SU-DHL-6 (cell line): ENCODE data around the gene HNRNPH3.
"Not testable (repeated sequence)": the region's sequence is repeated elsewhere in the genome, so short reads cannot be mapped to it uniquely, and the experiment has no call there.

Experiments
- H2AFZ ChIP-seq: fragments of 200-600 bp; sonication (generic); 2 replicates; pipeline ENCODE4 v1.6.1; 2014; ENCODE audit warnings: low read depth, mild to moderate bottlenecking, moderate library complexity, mixed read lengths, antibody characterized with exemption, low read length; ENCODE audit not compliant: severe bottlenecking
- H3F3A ChIP-seq: fragments of 200-600 bp; shearing (Covaris generic); 2 replicates; pipeline ENCODE4 v1.6.0; 2016; ENCODE audit warnings: antibody characterized with exemption, mild to moderate bottlenecking; ENCODE audit not compliant: insufficient read depth
- H3K27ac ChIP-seq: fragments of 200-600 bp; sonication (generic); 2 replicates; pipeline ENCODE4 v1.5.1; 2016; ENCODE audit warnings: low read depth, mild to moderate bottlenecking, low read length, moderate library complexity, mixed read lengths
- H3K27me3 ChIP-seq: fragments of 200-600 bp; sonication (generic), shearing (Covaris generic); 2 replicates; pipeline ENCODE4 v1.6.0; 2014; ENCODE audit warnings: mild to moderate bottlenecking, low read length
- H3K36me3 ChIP-seq: fragments of 200-600 bp; sonication (generic); 2 replicates; pipeline ENCODE4 v1.6.1; 2014; ENCODE audit warnings: mild to moderate bottlenecking, low read length, mixed read lengths
- H3K4me2 ChIP-seq: fragments of 300-600, 200-600 bp; shearing (Covaris generic), sonication (generic); 2 replicates; pipeline ENCODE4 v1.6.0; 2014; ENCODE audit warnings: low read length, low read depth, mild to moderate bottlenecking; ENCODE audit not compliant: poor library complexity, severe bottlenecking
- H3K4me3 ChIP-seq: fragments of 200-600 bp; sonication (generic); 2 replicates; pipeline ENCODE4 v1.5.1; 2014; ENCODE audit warnings: antibody characterized with exemption, low read length, mild to moderate bottlenecking, mixed read lengths; ENCODE audit not compliant: insufficient read depth, poor library complexity, severe bottlenecking
- H3K79me2 ChIP-seq: fragments of 200-600 bp; sonication (generic); 2 replicates; pipeline ENCODE4 v1.6.1; 2014; ENCODE audit warnings: mild to moderate bottlenecking, low read length, moderate library complexity; ENCODE audit not compliant: insufficient read depth
- H3K9ac ChIP-seq: fragments of 200-600 bp; sonication (generic); 2 replicates; pipeline ENCODE4 v1.7.0; 2014; ENCODE audit warnings: mild to moderate bottlenecking, low read length
- H3K9me2 ChIP-seq: fragments of 200-600 bp; sonication (generic); replicated peaks from 2 replicates; pipeline ENCODE4 v1.6.1; 2014; ENCODE audit warnings: low read length; ENCODE audit not compliant: insufficient read depth
- H3K9me3 ChIP-seq: fragments of 200-600 bp; sonication (generic); 2 replicates; pipeline ENCODE4 v1.6.1; 2014; ENCODE audit warnings: low read length, mixed read lengths; ENCODE audit not compliant: insufficient read depth
- H4K20me1 ChIP-seq: fragments of 200-600 bp; sonication (generic); 2 replicates; pipeline ENCODE4 v1.6.1; 2014; ENCODE audit warnings: low read depth, mild to moderate bottlenecking, antibody characterized with exemption, low read length, moderate library complexity, mixed read lengths
- CTCF ChIP-seq: fragments of 200-600 bp; sonication (generic); IDR thresholded peaks from one replicate; pipeline ENCODE4 v1.5.1; 2017; ENCODE audit warnings: antibody characterized with exemption, mild to moderate bottlenecking, low read length, moderate library complexity; ENCODE audit not compliant: insufficient read depth, poor library complexity, severe bottlenecking
- EZH2phosphoT487 ChIP-seq: fragments of 200-600 bp; sonication (generic), shearing (Covaris generic); conservative IDR thresholded peaks from 2 replicates; pipeline ENCODE4 v1.6.1; 2018; ENCODE audit warnings: mild to moderate bottlenecking, antibody characterized with exemption, low read length, moderate library complexity, mixed read lengths

The HNRNPH3 gene

GRCh38 chr10:68315582-68315981 lies 16.3 kb upstream of the HNRNPH3 start:
- H3K27ac ChIP-seq, result no peak overlapping the region
- no peaks in the 10 kb centered on the region for H3F3A ChIP-seq
- no peaks in the 10 kb centered on the region for H3K27me3 ChIP-seq
- no peak overlapping the region for H3K9ac ChIP-seq
- H4K20me1 ChIP-seq, result no peaks in the 10 kb centered on the region
- H2AFZ ChIP-seq, result no peak overlapping the region
- H3K4me2 ChIP-seq, result no peak overlapping the region
- H3K4me3 ChIP-seq, result peak overlapping the region; percentile 8
- no peaks in the 10 kb centered on the region for H3K9me2 ChIP-seq
- no peak for TF ChIP-seq CTCF
- no peak for TF ChIP-seq EZH2phosphoT487
- peaks cover 13% of the 10 kb centered on the region; the same call in 1 of the 2 replicates for H3K9me3 ChIP-seq
- H3K36me3 ChIP-seq, result peaks cover 9% of the 10 kb centered on the region
- no peaks in the 10 kb centered on the region for H3K79me2 ChIP-seq

- Histone ChIP-seq H3K4me2 (no peak overlapping the region), H3F3A (no peaks in the 10 kb centered on the region), H3K79me2 (no peaks in the 10 kb centered on the region), H3K27ac (no peak overlapping the region), H3K4me3 (no peak overlapping the region), H2AFZ (no peak overlapping the region), H3K27me3 (no peaks in the 10 kb centered on the region), H3K36me3 (peaks cover 9% of the 10 kb centered on the region), H3K9ac (no peak overlapping the region), H4K20me1 (no peaks in the 10 kb centered on the region), H3K9me2 (no peaks in the 10 kb centered on the region), H3K9me3 (peaks cover 13% of the 10 kb centered on the region; the same call in 1 of the 2 replicates)
- TF ChIP-seq CTCF (no peak), EZH2phosphoT487 (no peak)
These were observed 13.4 kb upstream of the HNRNPH3 start for GRCh38 chr10:68318331-68319059.

GRCh38 chr10:68324396-68324795 lies 7.5 kb upstream of the HNRNPH3 start:
- not testable (repeated sequence) for H3K27ac ChIP-seq, H3K79me2 ChIP-seq, H3K9me2 ChIP-seq, H3K27me3 ChIP-seq, H3K36me3 ChIP-seq, H3F3A ChIP-seq, H4K20me1 ChIP-seq, H3K4me3 ChIP-seq, H3K4me2 ChIP-seq, H3K9ac ChIP-seq, H3K9me3 ChIP-seq, H2AFZ ChIP-seq
